HCT116 (cell line): ENCODE results near the gene UAP1. TPM values are rescaled to one million over a fixed set of nuclear protein-coding genes. Genes with fewer than 3 reads are reported as not detected.

ENCODE experiments used
- ATAC-seq: fragments of 200-7000 bp; cut with Tn5 transposase; 2 replicates; pipeline ENCODE4 v1.9.1; 2020; ENCODE audit warnings: mild to moderate bottlenecking, moderate library complexity
- BruUV-seq: library from RNA; stranded (reverse); fragments of 400-500 nt; replicated peaks from 2 replicates; lab custom pipeline; 2021; lab: Mats Ljungman, UMichigan
- CTCF ChIA-PET: fragments of 300-600 bp; sonication (Branson Sonifier 250); formaldehyde crosslinking; loops from one replicate; lab custom pipeline; 2021; ENCODE audit warnings: antibody characterized with exemption; lab: Charles Lee
- POLR2A ChIA-PET: fragments of 300-600, 350-600 bp; sonication (Branson Sonifier 250); formaldehyde crosslinking; loops from one replicate; lab custom pipeline; 2021; ENCODE audit warnings: antibody characterized with exemption; lab: Charles Lee
- RAD21 ChIA-PET, 2 experiments: fragments of 300-600 bp; sonication (Branson Sonifier 250); formaldehyde crosslinking; loops; one replicate each; lab custom pipeline; 2023; ENCODE audit warnings: low total read pairs in 2 of 2; ENCODE audit not compliant: uncharacterized antibody in 2 of 2, unreplicated experiment in 2 of 2, low non-redundant PET in 1 of 2; lab: Charles Lee
- DNase-seq: peaks from one replicate; pipeline ENCODE4 v3.0.0-alpha.2; 2010; ENCODE audit warnings: low read depth, low spot score
- H2AFZ ChIP-seq: fragments of 200-600 bp; shearing (Covaris generic), sonication (generic); 2 replicates; pipeline ENCODE4 v1.6.1; 2017; ENCODE audit warnings: low read depth, mixed run types, mixed read lengths, antibody characterized with exemption, low read length; ENCODE audit not compliant: poor library complexity, severe bottlenecking
- H3K27ac ChIP-seq: 2 replicates; pipeline ENCODE4 v1.5.1; 2012; ENCODE audit warnings: low read depth, low read length
- H3K27me3 ChIP-seq: fragments of 200-600 bp; sonication (generic); 2 replicates; pipeline ENCODE4 v1.6.1; 2016; ENCODE audit warnings: mixed run types, low read length, mixed read lengths; ENCODE audit not compliant: insufficient read depth
- H3K36me3 ChIP-seq, 2 experiments: fragments of 200-500 bp in 1 of 2; fragments of 200-600 bp in 1 of 2; sonication (Bioruptor generic) in 1 of 2; sonication (generic) in 1 of 2; 2 replicates each; pipeline versions ENCODE4 v1.5.1 to v1.6.1; 2014 to 2016; ENCODE audit warnings: low read length in 2 of 2, inconsistent platforms in 1 of 2, mixed read lengths in 1 of 2, mixed run types in 1 of 2; ENCODE audit not compliant: insufficient read depth in 2 of 2, control insufficient read depth in 1 of 2
- H3K4me1 ChIP-seq, 2 experiments: fragments of 200-600 bp in 1 of 2; sonication (generic) in 1 of 2; 2 replicates each; pipeline versions ENCODE4 v1.5.1 to v1.6.1; 2012 to 2017; ENCODE audit warnings: low read length in 2 of 2, inconsistent platforms in 1 of 2, mild to moderate bottlenecking in 1 of 2, mixed read lengths in 1 of 2, mixed run types in 1 of 2, moderate library complexity in 1 of 2; ENCODE audit not compliant: insufficient read depth in 2 of 2, control insufficient read depth in 1 of 2
- H3K4me2 ChIP-seq: fragments of 200-600 bp; sonication (generic); 2 replicates; pipeline ENCODE4 v1.6.1; 2017; ENCODE audit warnings: mixed run types, low read length, mixed read lengths
- H3K4me3 ChIP-seq, 2 experiments: fragments of 200-600 bp in 1 of 2; sonication (generic) in 1 of 2; replicated peaks in 1 of 2; 2 replicates each; pipeline ENCODE4 v1.5.1; 2011 to 2016; ENCODE audit warnings: low read length in 2 of 2, control low read depth in 1 of 2, low read depth in 1 of 2, mild to moderate bottlenecking in 1 of 2, mixed read lengths in 1 of 2, mixed run types in 1 of 2
- H3K79me2 ChIP-seq: fragments of 200-600 bp; sonication (generic); 2 replicates; pipeline ENCODE4 v1.6.1; 2017; ENCODE audit warnings: mild to moderate bottlenecking, mixed run types, low read length, moderate library complexity, mixed read lengths; ENCODE audit not compliant: insufficient read depth
- H3K9ac ChIP-seq: fragments of 200-600 bp; sonication (generic); 2 replicates; pipeline ENCODE4 v1.6.1; 2016; ENCODE audit warnings: low read length, mixed read lengths
- H3K9me2 ChIP-seq: fragments of 200-600 bp; sonication (generic), shearing (Covaris generic); 2 replicates; pipeline ENCODE4 v1.6.1; 2017; ENCODE audit warnings: mixed run types, mild to moderate bottlenecking, moderate library complexity; ENCODE audit not compliant: insufficient read depth
- H3K9me3 ChIP-seq, 2 experiments: fragments of 200-500 bp in 1 of 2; fragments of 200-600 bp in 1 of 2; sonication (Bioruptor generic) in 1 of 2; sonication (generic) in 1 of 2; 2 replicates each; pipeline ENCODE4 v1.6.1; 2014 to 2017; ENCODE audit warnings: low read length in 2 of 2, mixed read lengths in 2 of 2, inconsistent platforms in 1 of 2, low read depth in 1 of 2, mild to moderate bottlenecking in 1 of 2, mixed run types in 1 of 2, moderate library complexity in 1 of 2; ENCODE audit not compliant: control insufficient read depth in 1 of 2, insufficient read depth in 1 of 2
- H4K20me1 ChIP-seq: fragments of 200-600 bp; sonication (generic), shearing (Covaris generic); 2 replicates; pipeline ENCODE4 v1.6.1; 2017; ENCODE audit warnings: mixed run types, mild to moderate bottlenecking, moderate library complexity; ENCODE audit not compliant: insufficient read depth
- CEBPB ChIP-seq: IDR thresholded peaks from 2 replicates; pipeline ENCODE4 v1.6.1; 2012; ENCODE audit warnings: low read depth
- EGR1 ChIP-seq: IDR thresholded peaks from 2 replicates; pipeline ENCODE4 v1.6.1; 2012; ENCODE audit warnings: low read depth
- EZH2phosphoT487 ChIP-seq: fragments of 200-600 bp; IDR thresholded peaks from 2 replicates; pipeline ENCODE4 v1.6.1; 2018; ENCODE audit warnings: antibody characterized with exemption, borderline replicate concordance
- FOSL1 ChIP-seq: IDR thresholded peaks from 2 replicates; pipeline ENCODE4 v1.6.1; 2012; ENCODE audit warnings: low read depth
- JUND ChIP-seq: IDR thresholded peaks from 2 replicates; pipeline ENCODE4 v1.6.1; 2012
- REST ChIP-seq: IDR thresholded peaks from 2 replicates; pipeline ENCODE4 v1.6.1; 2012; ENCODE audit warnings: low read depth
- SIN3A ChIP-seq: IDR thresholded peaks from 2 replicates; pipeline ENCODE4 v1.6.1; 2012; ENCODE audit warnings: low read depth
- SRF ChIP-seq: IDR thresholded peaks from 2 replicates; pipeline ENCODE4 v1.6.1; 2012; ENCODE audit warnings: low read depth
- TCF7L2 ChIP-seq: IDR thresholded peaks from 2 replicates; pipeline ENCODE4 v1.7.0; 2011; ENCODE audit warnings: borderline replicate concordance, inconsistent platforms; ENCODE audit not compliant: insufficient read depth, insufficient read length; ENCODE audit errors: extremely low read depth
- ZBTB33 ChIP-seq: IDR thresholded peaks from 2 replicates; pipeline ENCODE4 v1.6.1; 2011; ENCODE audit warnings: mild to moderate bottlenecking, low read length, moderate library complexity; ENCODE audit not compliant: insufficient replicate concordance; ENCODE audit errors: extremely low read depth
- intact Hi-C: fragments of 100-400 bp; cut with micrococcal nuclease; formaldehyde crosslinking; loops from 2 replicates; pipeline ENCODE4 v1.10.0; 2022
- total RNA-seq: library from RNA; stranded (reverse); gene quantifications from one replicate; pipeline ENCODE4 v1.2.1, GENCODE V29; 2021; ENCODE audit not compliant: unreplicated experiment

UAP1 gene
- total RNA-seq, 1 experiment from 2014 or later, result 51.4 TPM

GRCh38 chr1:162644986-162645314, 83.4 kb downstream of the UAP1 start:
- Histone ChIP-seq H3K36me3 (no peaks in the 10 kb centered on the region), H2AFZ (no peak overlapping the region), H3K4me3 (no peak overlapping the region), H3K9me2 (no peaks in the 10 kb centered on the region), H3K27me3 (no peaks in the 10 kb centered on the region), H3K79me2 (no peaks in the 10 kb centered on the region), H3K4me2 (no peak overlapping the region), H3K27ac (no peak overlapping the region), H3K9me3 (no peaks in the 10 kb centered on the region), H3K9ac (no peak overlapping the region), H4K20me1 (no peaks in the 10 kb centered on the region), H3K4me1 (no peaks in the 10 kb centered on the region)
- ATAC-seq, result no peak
- no peak for DNase-seq
- no peak for TF ChIP-seq SIN3A
- no peak for TF ChIP-seq FOSL1
- TF ChIP-seq CEBPB, result no peak
- no peak for TF ChIP-seq JUND
- no peak for TF ChIP-seq EGR1
- no peak for TF ChIP-seq TCF7L2
- TF ChIP-seq REST, result no peak
- ChIA-PET RAD21 (no interaction called here), CTCF (no interaction called here), POLR2A (no interaction called here)
- no TSS peak for BruUV-seq
- intact Hi-C loops, result no loop called here

GRCh38 chr1:162645666-162646065, 84.1 kb downstream of the UAP1 start:
- H4K20me1 ChIP-seq, result no peaks in the 10 kb centered on the region

More at GRCh38 chr1:162645666-162646065, 84.1 kb downstream of the UAP1 start:
- POLR2A ChIA-PET, result no interaction called here
- no peaks in the 10 kb centered on the region for H3K4me1 ChIP-seq
- DNase-seq (no peak), ATAC-seq (no peak)
- intact Hi-C loops, result no loop called here
- H3K27me3 ChIP-seq, result no peaks in the 10 kb centered on the region
- H3K27ac ChIP-seq, result no peak overlapping the region
- H3K9me3 ChIP-seq, result no peaks in the 10 kb centered on the region
- H3K9me2 ChIP-seq, result no peaks in the 10 kb centered on the region
- no peak overlapping the region for H3K9ac ChIP-seq
- H3K36me3 ChIP-seq, result no peaks in the 10 kb centered on the region
- no peak overlapping the region for H3K4me3 ChIP-seq
- H3K79me2 ChIP-seq, result no peaks in the 10 kb centered on the region
- H2AFZ ChIP-seq, result no peak overlapping the region
- TF ChIP-seq EGR1 (no peak), ZBTB33 (no peak), EZH2phosphoT487 (no peak), SRF (no peak)
- no TSS peak for BruUV-seq
- RAD21 ChIA-PET, result no interaction called here
- CTCF ChIA-PET, result no interaction called here
- H3K4me2 ChIP-seq, result no peak overlapping the region
